K562 (cell line): ENCODE results near the gene MITD1. TPM values are rescaled to one million over a fixed set of nuclear protein-coding genes. Genes with fewer than 3 reads are reported as not detected.

Experiments
- BHLHE40 ChIP-seq: IDR thresholded peaks from 2 replicates; pipeline ENCODE4 v1.6.1; 2011; ENCODE audit warnings: low read length, improper control_type of control experiment
- CBX3 ChIP-seq, 2 experiments: IDR thresholded peaks; 1 replicate in 1 of 2; 2 replicates in 1 of 2; pipeline ENCODE4 v1.6.1; 2012; ENCODE audit warnings: inconsistent platforms in 2 of 2, low read length in 2 of 2, borderline replicate concordance in 1 of 2, control low read depth in 1 of 2
- CEBPZ ChIP-seq: fragments of 150-350 bp; IDR thresholded peaks from 2 replicates; pipeline ENCODE4 v1.6.1; 2014; ENCODE audit warnings: low read depth, mild to moderate bottlenecking, low read length, borderline replicate concordance
- CTBP1 ChIP-seq: fragments of 450-650 bp; IDR thresholded peaks from 2 replicates; pipeline ENCODE4 v1.6.1; 2016; ENCODE audit warnings: borderline replicate concordance
- DNMT1 ChIP-seq: fragments of 450-650 bp; IDR thresholded peaks from 2 replicates; pipeline ENCODE4 v1.6.1; 2016; ENCODE audit warnings: antibody characterized with exemption, mild to moderate bottlenecking
- ETV1 ChIP-seq: fragments of 450-650 bp; conservative IDR thresholded peaks from 2 replicates; pipeline ENCODE4 v1.6.1; 2016; ENCODE audit warnings: missing genetic modification characterization, control low read depth, low read depth, missing compliant biosample characterization
- FOXK1 ChIP-seq: sonication (generic); formaldehyde crosslinking; IDR thresholded peaks from 2 replicates; pipeline ENCODE4 v1.8.0; 2022; ENCODE audit warnings: missing genetic modification reagents, mild to moderate bottlenecking, borderline replicate concordance
- HCFC1 ChIP-seq: IDR thresholded peaks from 2 replicates; pipeline ENCODE4 v1.6.1; 2012; ENCODE audit warnings: low read depth, low read length, improper control_type of control experiment
- HEY1 ChIP-seq: fragments of 250-450 bp; sonication (Bioruptor Pico); IDR thresholded peaks from 2 replicates; pipeline ENCODE4 v1.5.0; 2020; ENCODE audit warnings: mild to moderate bottlenecking, moderate library complexity, borderline replicate concordance
- POLR2B ChIP-seq: fragments of 450-650 bp; IDR thresholded peaks from 2 replicates; pipeline ENCODE4 v1.6.1; 2018; ENCODE audit warnings: low read depth; ENCODE audit not compliant: partially characterized antibody
- TAF1 ChIP-seq: IDR thresholded peaks from 2 replicates; pipeline ENCODE4 v1.6.1; 2011; ENCODE audit warnings: mild to moderate bottlenecking, low read length, moderate library complexity; ENCODE audit not compliant: insufficient read depth, control insufficient read depth, severe bottlenecking; ENCODE audit errors: extremely low read depth
- TAF9B ChIP-seq: fragments of 450-650 bp; IDR thresholded peaks from 2 replicates; pipeline ENCODE4 v1.6.1; 2018; ENCODE audit warnings: mild to moderate bottlenecking; ENCODE audit not compliant: partially characterized antibody
- ZBTB40 ChIP-seq, 2 experiments: fragments of 450-650 bp in 1 of 2; sonication (generic) in 1 of 2; formaldehyde crosslinking in 1 of 2; IDR thresholded peaks; 2 replicates each; pipeline versions ENCODE4 v1.7.1 to v1.9.0; 2016 to 2022; ENCODE audit warnings: inconsistent platforms in 1 of 2, mild to moderate bottlenecking in 1 of 2, missing genetic modification reagents in 1 of 2
- ZNF3 ChIP-seq: fragments of 250-450 bp; sonication (Bioruptor Pico); IDR thresholded peaks from 2 replicates; pipeline ENCODE4 v1.5.0; 2021; ENCODE audit warnings: mild to moderate bottlenecking, moderate library complexity
- polyA plus RNA-seq, 8 experiments: library from polyadenylated mRNA; depleted of rRNA in 4 of 8; stranded (reverse) in 5 of 8; unstranded in 3 of 8; fragments of >200 nt; fragmentation: Nextera tagmentation in 2 of 8; fragmentation: Illumina TruSeq in 1 of 8; extraction: Ambion mirVana in 2 of 8; extraction: Trizol in 1 of 8; gene quantifications; 2 replicates each; pipeline versions ENCODE4 v1.2.1 to v1.2.3, GENCODE V29; 2011 to 2014; ENCODE audit warnings: inconsistent platforms in 1 of 8, missing spikeins in 1 of 8
- total RNA-seq, 7 experiments: library from RNA; depleted of rRNA in 6 of 7; stranded (reverse); fragments of >200 nt in 6 of 7; fragmentation: Illumina TruSeq in 2 of 7; extraction: Trizol in 2 of 7; gene quantifications; 2 replicates each; pipeline versions ENCODE4 v1.2.1 to v1.2.3, GENCODE V29; 2011 to 2021; ENCODE audit warnings: low replicate concordance in 1 of 7

MITD1 gene
- total and polyA plus RNA-seq, 9 of the 15 experiments (the other 6 are each of a cell fraction or from before 2014, with no cell fraction given): 19.6 to 71.8 (median 43.2) TPM

- TF ChIP-seq CEBPZ: no peak
- TF ChIP-seq CBX3 (IDR thresholded peaks at IDR 0.05; ENCODE audit: borderline replicate concordance in 1 of 2, low read length in 2 of 2): peak in 1 of 2 experiments; percentile 91; a peak in 2 of 3 replicates
- TF ChIP-seq TAF9B: peak; percentile 98
- no peak for TF ChIP-seq DNMT1
- TF ChIP-seq POLR2B: peak; percentile 80
- peak; percentile 32; the same call in 1 of the 2 replicates for TF ChIP-seq BHLHE40
- no peak for TF ChIP-seq ZNF3
- no peak for TF ChIP-seq FOXK1 (CRISPR knock-in tag)
- peak; percentile 98 for TF ChIP-seq ZBTB40 (IDR thresholded peaks at IDR 0.05)
- TF ChIP-seq ZBTB40 (CRISPR knock-in tag; IDR thresholded peaks at IDR 0.05): no peak
- peak; percentile 83 for TF ChIP-seq CTBP1
- peak; percentile 99 for TF ChIP-seq TAF1
- TF ChIP-seq HEY1 (CRISPR knock-in tag): no peak
- TF ChIP-seq ETV1 (tag): peak; percentile 85
- peak; percentile 90 for TF ChIP-seq HCFC1
Observed at GRCh38 chr2:99180755-99181623, at the start of gene MITD1, which contains the start of gene MRPL30 (continued).
